Glomerular visceral epithelial cell (primary cell): ENCODE data around the gene HSPA14.
"Not testable (repeated sequence)": the region's sequence is repeated elsewhere in the genome, so short reads cannot be mapped to it uniquely, and the experiment has no call there.

Source experiments
- DNase-seq: peaks from one replicate; pipeline ENCODE4 v3.0.0-alpha.2; 2016; ENCODE audit errors: extremely low spot score

The HSPA14 gene

GRCh38 chr10:14837757-14838581, at the start of gene HSPA14, which contains the start of the genes CDNF and MSANTD7:
Gene HSPA14 (plus strand): TSS chr10:14838306. CDS start chr10:14838403, 97 bp downstream.
Gene CDNF (minus strand): TSS chr10:14838037. CDS start chr10:14837946, 91 bp downstream.
Gene MSANTD7 (plus strand): TSS chr10:14838306. CDS start chr10:14842285, 3,979 bp downstream.
- DNase-seq: peak; percentile 100

GRCh38 chr10:14798636-14799035, 39.5 kb upstream of the HSPA14 start:
- DNase-seq: no peak

- no peak for DNase-seq
Measured at GRCh38 chr10:14800397-14800796, 37.7 kb upstream of the HSPA14 start.

- no peak for DNase-seq
Measured at GRCh38 chr10:14801723-14802122, 36.4 kb upstream of the HSPA14 start.

- DNase-seq: no peak
Measured at GRCh38 chr10:14803827-14804226, 34.3 kb upstream of the HSPA14 start.

GRCh38 chr10:14806318-14806717, 31.8 kb upstream of the HSPA14 start:
- DNase-seq: no peak

GRCh38 chr10:14810969-14811953, 26.8 kb upstream of the HSPA14 start:
- DNase-seq: no peak

GRCh38 chr10:14812271-14812670, 25.8 kb upstream of the HSPA14 start:
- no peak for DNase-seq

GRCh38 chr10:14815681-14816080, 22.4 kb upstream of the HSPA14 start:
- DNase-seq: no peak

GRCh38 chr10:14816717-14817116, 21.4 kb upstream of the HSPA14 start:
- DNase-seq: not testable (repeated sequence)

- peak; percentile 38 for DNase-seq
Measured at GRCh38 chr10:14820010-14820774, 17.9 kb upstream of the HSPA14 start.

GRCh38 chr10:14820775-14821154, 17.3 kb upstream of the HSPA14 start:
- no peak for DNase-seq

- no peak for DNase-seq
Measured at GRCh38 chr10:14821635-14822375, 16.3 kb upstream of the HSPA14 start.

- peak; percentile 46 for DNase-seq
Measured at GRCh38 chr10:14822879-14823755, 15.0 kb upstream of the HSPA14 start.

GRCh38 chr10:14823966-14824365, 14.1 kb upstream of the HSPA14 start:
- no peak for DNase-seq

GRCh38 chr10:14826076-14826829, 11.9 kb upstream of the HSPA14 start:
- no peak for DNase-seq

- DNase-seq: no peak
Measured at GRCh38 chr10:14833106-14833505, 5.0 kb upstream of the HSPA14 start.

- DNase-seq: no peak
Measured at GRCh38 chr10:14836208-14836607, 1.9 kb upstream of the HSPA14 start.
